ENCODE data around the gene NCL.

The NCL gene, protein sequence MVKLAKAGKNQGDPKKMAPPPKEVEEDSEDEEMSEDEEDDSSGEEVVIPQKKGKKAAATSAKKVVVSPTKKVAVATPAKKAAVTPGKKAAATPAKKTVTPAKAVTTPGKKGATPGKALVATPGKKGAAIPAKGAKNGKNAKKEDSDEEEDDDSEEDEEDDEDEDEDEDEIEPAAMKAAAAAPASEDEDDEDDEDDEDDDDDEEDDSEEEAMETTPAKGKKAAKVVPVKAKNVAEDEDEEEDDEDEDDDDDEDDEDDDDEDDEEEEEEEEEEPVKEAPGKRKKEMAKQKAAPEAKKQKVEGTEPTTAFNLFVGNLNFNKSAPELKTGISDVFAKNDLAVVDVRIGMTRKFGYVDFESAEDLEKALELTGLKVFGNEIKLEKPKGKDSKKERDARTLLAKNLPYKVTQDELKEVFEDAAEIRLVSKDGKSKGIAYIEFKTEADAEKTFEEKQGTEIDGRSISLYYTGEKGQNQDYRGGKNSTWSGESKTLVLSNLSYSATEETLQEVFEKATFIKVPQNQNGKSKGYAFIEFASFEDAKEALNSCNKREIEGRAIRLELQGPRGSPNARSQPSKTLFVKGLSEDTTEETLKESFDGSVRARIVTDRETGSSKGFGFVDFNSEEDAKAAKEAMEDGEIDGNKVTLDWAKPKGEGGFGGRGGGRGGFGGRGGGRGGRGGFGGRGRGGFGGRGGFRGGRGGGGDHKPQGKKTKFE

DNA sequence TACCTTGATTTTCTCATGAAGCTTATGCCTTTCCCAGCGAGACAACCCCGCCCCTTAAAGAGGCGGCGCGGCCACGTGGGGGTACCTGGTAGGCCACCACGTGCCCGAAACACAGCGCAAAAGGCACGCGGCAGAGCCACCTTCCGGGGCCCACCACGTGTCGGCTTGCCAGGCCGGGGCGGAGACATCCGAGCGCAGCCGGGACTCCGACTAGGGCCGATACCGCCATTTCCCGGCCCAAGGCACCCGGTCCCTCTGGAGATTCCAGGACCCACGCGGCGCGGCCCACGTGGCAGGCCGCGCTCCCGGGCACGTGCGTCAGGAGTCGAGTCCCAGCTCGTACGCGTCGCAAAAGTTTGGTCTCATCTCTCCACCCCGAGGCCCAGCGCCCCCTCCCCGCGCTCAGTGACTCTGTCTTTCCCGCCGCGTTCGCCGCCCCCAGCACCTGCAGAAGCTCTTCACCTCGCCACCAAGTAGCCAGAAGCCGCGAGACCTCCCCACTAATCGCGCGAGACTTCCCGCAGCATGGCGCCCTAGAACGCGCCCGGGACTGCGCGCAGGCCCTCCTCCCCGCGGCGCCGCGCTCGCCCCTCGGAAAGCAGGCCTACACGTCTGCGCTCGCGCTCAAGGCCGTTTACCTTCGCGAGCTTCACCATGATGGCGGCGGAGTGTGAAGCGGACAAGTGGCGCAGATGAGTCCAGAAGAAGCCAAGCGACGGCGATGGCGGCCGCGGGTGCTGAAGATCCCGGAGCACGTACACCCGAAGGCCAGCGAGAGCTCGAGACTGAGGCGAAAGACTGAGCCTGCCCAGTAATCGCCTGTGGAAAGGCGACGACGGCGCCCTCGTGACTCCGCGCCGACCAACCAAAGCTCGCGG is at the start of gene NCL:
Gene NCL (minus strand): TSS at position 787 of the 878 bp plus-strand sequence. CDS start 131 bp downstream, at position 656.
- peak; percentile 82 for DNase-seq (ENCODE audit: low read depth)

DNA sequence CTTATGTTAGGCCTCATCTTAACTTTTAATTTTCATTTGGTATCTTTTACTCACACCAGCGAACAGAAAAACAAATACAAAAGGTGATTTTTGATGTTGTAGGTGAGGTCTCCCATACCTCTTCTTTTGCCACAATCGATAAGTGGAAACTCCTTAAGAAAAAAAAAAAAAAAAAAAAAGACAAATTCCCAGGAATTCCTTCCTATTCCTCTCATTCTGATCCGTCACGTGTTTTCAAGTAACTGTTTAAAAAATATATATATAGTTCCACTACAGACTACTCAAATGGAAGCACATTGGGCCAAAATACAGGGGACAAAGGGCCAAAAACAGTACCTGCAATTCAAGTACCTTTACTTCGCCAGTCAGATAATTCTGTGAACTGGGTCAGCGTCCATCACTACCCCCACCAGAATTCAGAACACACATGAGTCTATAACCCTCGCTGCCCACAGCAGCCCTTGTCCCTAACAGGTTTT is 49.5 kb upstream of the NCL start:
- DNase-seq (ENCODE audit: low read depth), result no peak

DNA sequence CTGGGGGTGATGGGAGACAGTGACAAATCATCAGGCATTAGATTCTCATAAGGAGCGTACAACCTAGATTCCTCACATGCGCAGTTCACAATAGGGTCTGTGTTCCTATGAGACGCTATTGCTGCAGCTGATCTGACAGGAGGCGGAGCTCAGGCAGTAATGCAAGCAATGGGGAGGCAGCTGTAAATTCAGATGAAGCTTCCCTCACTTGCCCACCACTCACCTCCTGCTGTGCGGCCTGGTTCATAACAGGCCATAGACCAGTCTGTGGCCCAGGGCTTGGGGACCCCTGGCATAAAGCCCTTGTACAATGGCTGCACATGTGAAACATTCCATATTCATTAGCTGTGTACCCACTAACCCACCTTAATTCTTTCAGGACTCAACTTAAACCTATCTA is 47.9 kb upstream of the NCL start:
- DNase-seq (ENCODE audit: low read depth), result no peak

DNA sequence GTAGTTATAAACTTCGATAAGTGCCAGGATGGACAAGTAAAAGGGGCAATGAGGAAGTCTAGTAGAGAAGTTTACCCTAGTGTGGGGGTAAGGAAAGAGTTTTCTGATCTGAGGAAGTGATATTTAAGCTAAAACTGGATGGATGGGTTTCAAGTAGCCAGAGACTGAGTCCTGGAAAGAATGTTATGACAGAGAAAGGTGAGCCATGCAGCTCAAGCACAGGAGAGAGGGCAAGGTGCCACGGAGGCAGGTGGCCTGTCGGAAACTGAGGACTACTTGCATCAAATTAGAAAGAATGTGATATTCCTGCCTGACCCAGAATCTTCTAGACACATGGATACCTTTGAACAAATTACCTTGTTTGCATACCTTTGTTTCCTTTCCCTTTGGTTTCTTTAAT is 39.5 kb upstream of the NCL start:
- no peak for DNase-seq (ENCODE audit: low read depth)

DNA sequence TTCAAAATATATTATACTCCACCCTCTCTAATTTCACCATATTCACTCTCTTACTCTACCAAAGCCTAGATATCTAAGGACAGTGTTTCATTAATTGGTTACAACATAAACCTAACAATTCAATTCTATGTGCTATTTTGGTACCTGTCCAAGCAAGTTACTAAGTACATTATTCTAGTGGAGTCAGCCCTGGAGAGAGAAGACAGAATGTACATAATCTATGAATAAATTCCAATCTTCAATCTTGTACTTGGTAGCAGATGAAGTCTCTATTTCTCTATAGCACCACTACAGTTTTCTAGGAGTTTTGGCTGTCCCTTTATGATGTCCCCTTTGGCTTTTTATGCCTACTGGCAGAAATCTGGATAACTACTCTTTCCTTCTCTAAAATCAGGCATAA is 38.3 kb upstream of the NCL start:
- no peak for DNase-seq (ENCODE audit: low read depth)

DNA sequence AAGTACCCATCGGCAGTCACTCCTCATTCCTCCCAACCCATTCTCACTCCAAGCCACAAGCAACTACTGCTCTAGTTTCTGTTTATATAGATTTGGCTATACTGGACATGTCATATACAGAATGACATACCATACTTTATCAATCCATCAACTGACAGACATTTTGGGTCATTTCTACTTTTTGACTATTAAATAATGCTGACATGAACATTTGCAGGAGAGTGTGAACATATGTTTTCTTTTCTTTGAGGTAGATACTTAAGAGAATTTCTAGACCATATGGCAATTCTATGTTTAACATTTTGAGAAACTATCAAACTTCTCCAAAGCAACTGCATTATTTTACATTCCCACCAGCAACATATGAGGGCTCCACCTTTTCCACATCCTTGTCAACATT is 33.4 kb upstream of the NCL start:
- no peak for DNase-seq (ENCODE audit: low read depth)

DNA sequence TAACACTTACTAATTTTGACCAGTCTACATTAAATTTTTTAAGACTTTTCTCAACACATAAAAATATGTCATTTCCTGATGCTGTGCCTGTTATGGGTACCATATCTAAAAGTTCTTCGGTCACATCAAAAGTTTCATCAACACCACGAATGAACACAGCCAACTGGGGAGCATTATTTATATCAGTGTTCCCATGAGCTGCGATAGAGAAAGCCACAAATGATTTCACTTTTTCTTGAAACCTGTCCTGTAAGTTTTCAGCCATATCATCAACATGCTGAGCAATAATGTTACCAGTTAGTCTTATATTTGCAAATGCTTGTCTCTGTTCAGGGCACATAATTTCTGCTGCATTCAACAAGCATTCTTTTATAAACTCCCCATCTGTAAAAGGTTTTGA is 30.4 kb upstream of the NCL start:
- no peak for DNase-seq (ENCODE audit: low read depth)

DNA sequence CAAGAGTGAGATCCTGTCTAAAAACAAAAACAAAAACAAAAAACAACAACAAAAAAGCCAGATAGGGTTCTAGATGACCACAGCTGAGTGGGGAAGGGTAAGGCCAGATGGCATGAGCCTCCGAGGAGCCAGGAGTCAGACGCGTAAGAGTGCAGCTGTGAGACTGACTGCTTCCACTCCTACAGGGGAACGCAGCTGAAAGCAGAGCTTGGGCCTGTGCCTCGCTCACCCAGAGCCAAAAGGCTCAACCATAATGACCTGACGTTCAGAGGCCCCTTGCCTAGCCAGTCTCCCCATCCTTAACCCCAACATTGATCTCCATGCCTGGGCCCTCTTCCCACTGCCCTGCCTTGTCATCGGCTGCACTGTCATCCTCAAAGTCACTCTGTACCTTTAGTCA is 26.5 kb upstream of the NCL start:
- DNase-seq (ENCODE audit: low read depth), result no peak

DNA sequence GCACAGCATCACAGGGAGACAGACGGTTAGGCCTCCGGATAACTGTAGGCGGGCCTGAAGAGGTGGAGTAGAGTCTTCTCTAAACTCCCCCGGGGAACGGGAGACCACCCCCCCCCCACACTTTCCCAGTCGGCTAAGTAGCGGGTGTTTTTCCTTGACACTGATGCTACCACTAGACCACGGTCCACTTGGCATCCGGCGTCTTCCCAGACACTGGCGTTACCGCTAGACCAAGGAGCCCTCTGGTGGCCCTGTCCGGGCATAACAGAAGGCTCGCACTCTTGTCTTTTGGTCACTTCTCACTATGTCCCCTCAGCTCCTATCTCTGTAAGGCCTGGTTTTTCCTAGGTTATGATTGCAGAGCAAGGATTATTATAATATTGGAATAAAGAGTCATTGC is 25.7 kb upstream of the NCL start:
- DNase-seq (ENCODE audit: low read depth), result no peak

DNA sequence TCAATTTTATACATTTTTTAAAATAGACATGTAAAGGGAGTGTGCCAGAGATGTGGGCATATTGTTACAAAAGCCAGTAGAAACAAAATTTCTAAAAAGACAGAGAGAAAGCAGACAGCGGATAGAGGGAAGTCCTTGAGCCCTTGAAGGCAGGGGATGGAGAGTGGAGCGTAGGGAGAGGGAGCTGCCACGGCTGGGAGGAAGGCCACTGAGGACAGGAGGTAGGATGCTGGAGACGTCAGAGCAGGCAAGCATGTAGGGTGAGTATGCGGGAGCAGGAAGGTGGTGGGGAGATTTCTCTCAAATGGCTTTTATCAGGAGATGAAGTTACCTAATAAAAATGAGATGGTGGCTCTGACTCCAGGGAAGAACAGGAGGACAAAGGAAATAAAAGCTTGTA is 24.0 kb upstream of the NCL start:
- no peak for DNase-seq (ENCODE audit: low read depth)

DNA sequence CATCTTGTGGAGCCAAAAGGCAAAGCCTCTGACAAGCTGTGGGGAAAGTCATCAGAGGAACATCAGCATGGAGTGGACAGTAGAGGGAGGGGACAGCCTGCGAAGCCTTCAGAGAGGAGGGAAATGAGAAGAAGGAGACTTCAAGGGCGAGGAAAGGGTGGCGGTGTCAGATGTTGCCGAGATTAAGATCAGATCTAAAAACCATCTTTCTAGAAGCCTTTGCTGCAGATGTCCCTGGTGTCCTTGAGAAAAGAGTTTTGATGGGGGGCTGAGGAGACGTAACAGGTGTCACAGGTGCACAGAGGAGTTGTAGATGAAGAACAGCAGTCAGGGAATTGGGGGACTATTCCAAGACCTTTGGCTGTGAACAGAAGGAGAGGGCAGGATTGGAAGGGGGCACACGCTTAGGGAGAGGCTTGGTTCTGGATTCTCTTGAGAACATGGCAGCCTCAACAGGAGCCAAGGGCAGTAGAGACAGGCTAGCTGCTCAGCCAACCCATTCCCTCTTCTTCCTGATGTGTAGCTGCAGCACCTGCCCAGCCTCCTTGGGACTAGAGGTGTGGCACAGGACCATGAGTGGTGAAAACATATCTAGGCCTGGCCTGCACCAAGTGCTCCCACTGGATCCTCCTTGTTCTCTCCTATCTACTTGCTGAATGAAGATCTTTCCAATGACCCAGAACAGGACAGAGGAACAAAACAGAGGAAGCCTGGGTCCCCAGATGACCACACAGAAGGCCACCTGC is 22.7 kb upstream of the NCL start:
- no peak for DNase-seq (ENCODE audit: low read depth)

DNA sequence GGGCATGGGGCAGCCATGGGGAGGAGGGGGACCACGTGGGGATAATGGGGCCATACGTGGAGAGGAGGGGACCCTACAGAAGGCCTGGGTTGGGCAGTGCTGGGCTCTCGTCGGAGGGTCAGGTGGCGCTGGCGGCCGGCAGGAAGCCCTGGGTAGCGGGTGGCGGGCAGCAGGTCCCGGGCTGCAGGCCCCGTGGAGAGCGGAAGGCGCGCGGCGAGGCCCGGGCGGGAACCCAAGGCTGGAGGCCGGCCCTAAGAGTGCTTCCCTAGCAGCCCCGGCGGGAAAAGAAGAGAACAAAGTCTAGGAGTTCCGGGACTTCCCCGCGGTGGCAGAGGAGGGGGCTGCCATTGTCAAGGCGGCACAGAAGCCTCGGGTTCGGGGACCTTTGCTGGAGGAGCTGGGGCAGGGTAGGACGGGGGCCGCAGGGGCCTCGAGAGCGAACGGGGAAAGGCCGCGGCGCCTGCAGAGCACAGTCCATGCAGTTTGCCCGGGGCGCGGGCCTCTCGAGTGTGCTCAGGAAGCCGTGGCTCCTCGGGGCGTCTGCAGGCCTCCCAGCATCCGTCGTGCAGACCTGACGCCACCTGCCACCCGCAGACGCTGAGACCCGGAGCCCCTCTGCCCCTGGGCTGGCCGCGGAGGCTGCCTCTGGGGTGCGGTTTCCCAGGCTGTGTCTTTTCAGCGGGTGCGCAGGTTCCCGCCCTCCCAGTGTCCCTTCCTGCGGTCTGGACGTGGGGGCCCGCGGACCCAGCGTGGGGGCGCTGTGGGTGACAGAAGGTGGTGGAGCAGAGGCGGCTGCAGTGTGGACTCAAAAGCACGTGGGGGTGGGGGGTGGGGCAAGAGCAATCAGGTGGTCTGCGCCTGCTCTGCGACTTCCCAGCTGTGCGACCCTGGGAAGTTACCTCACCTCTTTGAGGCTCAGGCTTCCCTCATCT is 19.4 kb upstream of the NCL start:
- DNase-seq (ENCODE audit: low read depth), result no peak

DNA sequence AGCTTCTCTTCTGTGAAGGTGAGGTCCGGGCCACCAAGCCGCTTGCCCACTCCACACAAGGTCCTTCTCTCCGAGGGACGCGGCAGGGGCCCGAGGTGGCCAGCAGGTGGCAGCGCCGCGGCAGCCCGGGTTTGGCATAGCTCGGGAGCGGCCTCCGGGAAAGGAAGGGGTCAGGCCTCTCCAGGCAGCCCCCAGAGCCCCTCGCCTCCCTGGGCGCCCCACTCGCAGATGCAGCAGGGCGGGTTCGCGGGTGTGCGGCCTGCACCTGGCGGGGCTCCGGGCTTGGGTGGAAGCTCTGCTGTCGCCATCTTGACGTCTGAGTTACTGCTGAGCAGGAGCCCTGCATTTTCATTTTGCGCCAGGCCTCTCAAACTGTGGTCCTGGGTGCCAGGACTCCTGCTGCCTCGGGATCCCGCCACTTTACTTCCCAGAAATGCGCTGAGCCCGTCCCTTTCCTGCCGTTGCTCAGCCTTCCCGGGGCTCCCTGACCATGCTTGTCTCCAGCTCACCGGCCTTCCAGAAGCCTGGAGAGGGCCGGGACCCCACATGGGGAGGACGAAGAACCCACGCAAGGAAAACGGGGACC is 18.6 kb upstream of the NCL start:
- DNase-seq (ENCODE audit: low read depth), result peak; percentile 65

DNA sequence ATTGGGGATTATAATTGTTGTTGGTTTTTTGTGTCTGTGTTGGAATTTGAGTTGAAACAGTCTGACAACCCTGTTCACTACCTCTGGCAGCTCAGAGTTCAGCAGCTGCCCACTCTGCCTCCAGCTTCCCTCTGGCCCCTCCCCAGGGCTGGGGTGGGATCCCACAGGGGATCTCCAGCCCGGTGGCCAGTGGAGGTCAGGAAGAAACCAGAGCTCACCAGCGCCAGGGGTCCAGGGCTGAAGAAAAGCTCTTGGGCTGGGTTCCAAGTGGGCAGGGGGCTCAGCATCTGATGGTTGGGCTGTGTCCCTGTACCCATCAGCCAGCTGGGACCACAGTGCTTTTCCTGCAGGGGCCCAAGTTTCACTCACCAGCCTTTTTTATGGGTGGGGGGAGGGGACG is 16.5 kb upstream of the NCL start:
- DNase-seq (ENCODE audit: low read depth), result no peak

DNA sequence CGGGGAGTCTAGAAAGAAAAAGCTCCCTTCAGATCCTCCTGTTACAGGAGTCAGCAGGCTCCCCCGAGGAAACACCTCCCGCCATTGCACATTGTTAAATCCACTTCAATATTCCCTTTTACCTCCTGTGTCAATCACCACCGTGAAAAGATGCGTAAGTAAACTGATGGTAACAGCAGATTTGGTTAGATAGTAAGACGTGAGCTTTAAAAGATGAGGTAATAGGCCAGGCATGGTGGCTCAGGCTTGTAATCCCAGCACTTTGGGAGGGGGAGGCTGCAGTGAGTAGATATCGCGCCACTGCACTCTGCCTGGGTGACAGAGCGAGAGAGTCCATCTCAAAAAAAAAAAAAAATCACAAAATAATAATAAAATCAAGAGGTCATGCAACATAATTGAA is 15.2 kb upstream of the NCL start:
- no peak for DNase-seq (ENCODE audit: low read depth)

DNA sequence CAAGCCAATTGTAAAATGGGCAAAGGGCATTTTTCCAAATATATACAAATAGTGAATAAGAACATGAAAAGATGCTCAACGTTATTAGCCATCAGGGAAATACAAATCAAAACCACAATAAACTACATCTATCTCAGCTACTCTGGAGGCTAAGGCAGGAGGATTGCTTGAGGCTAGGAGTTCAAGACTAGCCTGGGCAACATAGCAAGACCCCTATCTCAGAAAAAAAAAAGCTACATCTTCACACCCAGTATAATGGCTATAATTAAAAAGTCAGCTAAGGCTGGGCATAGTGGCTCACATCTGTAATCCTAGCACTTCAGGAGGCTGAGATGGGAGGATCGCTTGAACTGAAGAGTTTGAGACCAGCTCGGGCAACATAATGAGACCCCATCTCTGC is 12.6 kb upstream of the NCL start:
- DNase-seq (ENCODE audit: low read depth), result no peak

DNA sequence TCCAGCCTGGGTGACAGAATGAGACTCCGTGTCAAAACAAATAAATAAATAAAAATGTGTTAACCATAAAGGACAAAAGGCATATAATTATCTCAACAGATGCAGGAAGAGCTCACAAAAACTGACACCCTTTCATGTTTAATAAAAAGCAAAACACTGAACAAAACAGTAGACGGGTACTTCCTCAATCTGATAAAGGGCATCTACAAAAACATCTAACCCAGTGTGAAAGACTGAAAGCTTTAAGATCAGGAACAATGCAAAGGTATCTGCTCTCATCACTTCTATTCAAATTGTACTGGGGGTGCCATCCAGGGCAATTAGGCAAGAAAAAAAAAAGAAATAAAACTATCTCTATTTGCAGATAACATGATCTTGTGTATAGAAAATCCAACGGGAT is 11.7 kb upstream of the NCL start:
- no peak for DNase-seq (ENCODE audit: low read depth)

DNA sequence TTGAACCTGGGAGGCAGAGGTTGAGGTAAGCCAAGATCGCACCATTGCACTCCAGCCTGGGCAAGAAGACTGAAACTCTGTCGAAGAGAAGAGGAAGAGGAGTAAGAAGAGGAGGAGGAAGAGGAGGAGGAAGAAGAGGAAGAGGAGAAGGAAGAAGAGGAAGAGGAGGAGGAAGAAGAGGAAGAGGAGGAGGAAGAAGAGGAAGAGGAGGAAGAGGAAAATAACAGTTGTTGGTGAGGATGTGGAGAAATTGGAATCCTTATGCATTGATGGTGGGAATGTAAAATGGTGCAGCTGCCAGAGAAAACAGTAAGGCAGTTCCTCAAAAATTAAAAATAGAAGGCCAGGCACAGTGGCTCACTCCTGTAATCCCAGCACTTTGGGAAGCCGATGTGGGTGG is 8.5 kb upstream of the NCL start:
- no peak for DNase-seq (ENCODE audit: low read depth)

DNA sequence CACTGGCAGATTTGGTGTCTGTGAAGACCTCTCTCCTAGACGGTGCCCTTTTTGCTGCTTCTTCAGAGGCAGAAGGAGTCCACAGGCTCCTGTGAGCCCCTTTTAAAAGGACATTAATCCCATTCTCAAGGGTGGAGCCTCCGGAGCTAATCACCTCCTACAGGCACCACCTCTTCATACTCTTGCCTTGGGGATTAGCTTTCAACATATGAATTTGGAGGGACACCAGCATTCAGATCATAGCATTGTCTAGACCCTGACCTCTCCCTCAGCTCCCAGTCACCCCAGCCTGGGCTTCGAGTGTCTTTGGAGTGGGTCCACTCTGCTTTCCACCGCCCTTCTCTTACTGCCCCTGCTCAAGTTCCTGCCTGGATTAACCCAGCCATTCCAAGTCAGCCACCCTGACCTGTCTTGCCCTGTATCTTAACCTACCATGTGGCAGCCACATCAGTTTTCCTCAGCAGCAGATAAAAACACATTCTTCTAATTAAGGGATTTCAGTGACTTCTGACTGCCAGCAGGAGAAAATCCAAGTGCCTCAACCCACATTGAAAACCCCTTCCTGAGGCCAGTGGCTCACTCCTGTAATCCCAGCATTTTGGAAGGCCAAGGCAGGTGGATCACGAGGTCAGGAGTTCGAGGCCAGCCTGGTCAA is 6.1 kb upstream of the NCL start:
- no peak for DNase-seq (ENCODE audit: low read depth)

DNA sequence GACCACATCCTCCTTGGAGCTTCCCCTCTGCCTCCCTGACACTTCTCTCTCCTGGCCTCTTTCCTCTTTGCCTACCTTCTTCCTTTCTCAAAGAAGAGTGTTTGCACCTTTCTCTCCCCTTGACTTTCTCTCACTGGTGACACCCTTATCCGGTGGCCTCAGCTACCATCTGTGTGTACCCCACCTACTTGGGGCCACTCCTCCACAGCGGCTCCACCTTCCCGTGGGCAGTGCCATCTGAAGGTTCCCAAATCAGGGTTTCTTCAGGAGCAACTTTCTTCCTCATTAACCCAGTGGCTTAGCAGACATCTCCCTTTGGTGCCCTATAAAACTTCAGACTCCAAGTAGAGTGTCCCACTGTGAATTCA is 5.3 kb upstream of the NCL start:
- no peak for DNase-seq (ENCODE audit: low read depth)
